Hematopoietic multipotent progenitor cell (in vitro differentiated cells): Measurements from ENCODE around the gene MTHFD1L. TPM values are rescaled to one million over a fixed set of nuclear protein-coding genes. Genes with fewer than 3 reads are reported as not detected.
A peak's percentile ranks its signal among the peaks of the same experiment; 100 is the strongest.

Source experiments
- DNase-seq, 3 donors: peaks; one replicate each; pipeline ENCODE4 v3.0.0-alpha.2; 2011 to 2015; ENCODE audit warnings: low read depth in 2 of 3, low spot score in 2 of 3
- total RNA-seq: library from RNA; depleted of rRNA; stranded (reverse); fragments of >200 nt; gene quantifications from one replicate; pipeline ENCODE4 v1.2.3, GENCODE V29; 2012

The MTHFD1L gene
- total RNA-seq, 1 donor: 9.2 TPM

DNA sequence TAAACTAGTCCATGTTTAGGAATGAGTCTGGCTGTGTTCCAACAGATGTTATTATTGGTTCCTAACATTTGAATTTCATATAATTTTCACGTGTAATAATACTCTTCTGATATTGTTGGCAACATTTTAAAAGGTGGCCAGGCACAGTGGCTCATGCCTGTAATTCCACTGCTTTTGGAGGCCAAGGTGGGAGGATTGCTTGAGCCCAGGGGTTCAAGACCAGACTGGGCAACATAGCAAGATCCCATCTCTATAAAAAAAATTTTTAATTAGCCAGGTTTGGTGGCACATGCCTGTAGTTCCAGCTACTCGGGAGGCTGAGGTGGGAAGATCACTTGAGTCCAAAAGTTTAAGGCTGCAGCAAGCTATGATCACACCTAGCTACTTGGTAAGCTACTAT lies 116.2 kb downstream of the MTHFD1L start:
- DNase-seq: no peak

GRCh38 chr6:150987371-150987828 lies 121.9 kb downstream of the MTHFD1L start:
- no peak for DNase-seq

GRCh38 chr6:150987855-150988464 lies 122.5 kb downstream of the MTHFD1L start:
- no peak for DNase-seq

DNA sequence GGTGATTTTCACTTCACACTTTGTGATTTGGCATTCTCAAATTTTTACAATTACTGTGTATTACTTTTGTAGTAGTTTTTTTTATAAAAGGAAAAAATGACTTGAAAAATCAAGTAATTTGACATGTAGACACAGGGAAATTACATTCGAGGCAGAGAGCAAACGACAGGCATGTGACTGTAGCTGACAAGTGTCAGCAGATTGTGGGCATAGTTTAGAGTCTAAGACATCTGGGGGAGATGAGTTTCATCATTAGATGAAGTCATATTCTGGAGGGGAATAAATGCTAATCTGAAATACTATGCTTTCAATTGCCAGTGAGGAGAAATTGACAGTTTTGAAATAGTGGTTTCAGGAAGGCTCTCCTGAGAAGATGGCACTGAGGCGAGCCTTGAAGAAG lies 126.0 kb downstream of the MTHFD1L start:
- DNase-seq: no peak

GRCh38 chr6:150992262-150992661 lies 126.8 kb downstream of the MTHFD1L start:
- no peak for DNase-seq

- no peak for DNase-seq
Observed at GRCh38 chr6:150992703-150993102, 127.2 kb downstream of the MTHFD1L start.

DNA sequence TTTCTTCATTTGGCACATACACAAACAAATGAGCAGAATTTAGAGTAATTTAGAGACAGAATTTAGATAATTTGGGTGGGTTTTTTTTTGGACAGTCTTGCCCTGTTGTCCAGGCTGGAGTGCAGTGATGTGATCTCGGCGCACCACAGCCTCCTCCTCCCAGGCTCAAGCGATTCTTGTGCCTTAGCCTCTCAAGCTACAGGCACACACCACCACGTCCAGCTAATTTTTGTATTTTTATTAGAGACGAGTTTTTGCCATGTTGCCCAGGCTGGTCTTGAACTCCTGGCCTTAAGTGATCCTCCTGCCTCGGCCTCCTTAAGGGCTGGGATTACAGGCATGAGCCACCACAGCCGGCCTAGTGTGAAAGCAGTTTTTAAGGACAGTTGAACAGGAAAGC lies 127.8 kb downstream of the MTHFD1L start:
- no peak for DNase-seq

DNA sequence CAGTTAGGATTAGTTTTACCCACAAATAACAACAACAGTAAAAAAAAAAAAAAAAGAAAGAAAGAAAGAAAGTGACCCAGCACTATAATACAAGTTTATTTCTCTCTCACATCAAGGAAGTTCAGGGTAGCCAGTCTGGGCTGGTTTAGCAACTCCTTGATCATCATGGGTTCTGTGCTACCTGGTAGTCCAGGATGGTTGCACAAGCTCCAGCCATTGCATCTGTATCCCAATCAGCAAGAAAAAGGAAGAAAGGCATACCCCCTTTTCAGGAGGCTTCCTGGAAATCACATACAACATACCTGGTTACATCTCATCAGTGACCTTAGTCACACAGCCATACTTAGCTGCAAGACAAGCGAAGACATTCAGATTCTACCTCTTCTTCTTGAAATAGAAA lies 128.5 kb downstream of the MTHFD1L start:
- no peak for DNase-seq

GRCh38 chr6:150996968-150997367 lies 131.5 kb downstream of the MTHFD1L start:
- DNase-seq: no peak

DNA sequence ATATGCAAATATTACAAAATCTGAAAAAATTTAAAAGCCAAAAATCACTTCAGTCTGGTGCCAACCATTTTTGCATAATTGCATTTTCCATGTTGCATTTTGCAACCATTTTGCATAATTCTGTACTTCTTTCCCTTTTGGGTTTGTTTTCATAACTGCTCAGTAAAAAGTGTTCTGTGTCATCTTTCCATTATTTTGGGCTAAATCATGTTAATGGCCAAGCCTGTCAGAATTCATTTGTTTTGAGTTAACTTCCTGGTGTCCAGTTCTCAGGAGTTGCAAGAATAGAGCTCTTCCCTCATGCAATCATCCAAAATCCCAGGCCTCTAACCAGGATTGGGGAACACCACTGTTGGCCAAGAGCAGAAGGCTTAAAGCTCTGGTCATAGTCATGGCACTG lies 133.6 kb downstream of the MTHFD1L start:
- no peak for DNase-seq

GRCh38 chr6:150999576-150999975 lies 134.1 kb downstream of the MTHFD1L start:
- DNase-seq: no peak

DNA sequence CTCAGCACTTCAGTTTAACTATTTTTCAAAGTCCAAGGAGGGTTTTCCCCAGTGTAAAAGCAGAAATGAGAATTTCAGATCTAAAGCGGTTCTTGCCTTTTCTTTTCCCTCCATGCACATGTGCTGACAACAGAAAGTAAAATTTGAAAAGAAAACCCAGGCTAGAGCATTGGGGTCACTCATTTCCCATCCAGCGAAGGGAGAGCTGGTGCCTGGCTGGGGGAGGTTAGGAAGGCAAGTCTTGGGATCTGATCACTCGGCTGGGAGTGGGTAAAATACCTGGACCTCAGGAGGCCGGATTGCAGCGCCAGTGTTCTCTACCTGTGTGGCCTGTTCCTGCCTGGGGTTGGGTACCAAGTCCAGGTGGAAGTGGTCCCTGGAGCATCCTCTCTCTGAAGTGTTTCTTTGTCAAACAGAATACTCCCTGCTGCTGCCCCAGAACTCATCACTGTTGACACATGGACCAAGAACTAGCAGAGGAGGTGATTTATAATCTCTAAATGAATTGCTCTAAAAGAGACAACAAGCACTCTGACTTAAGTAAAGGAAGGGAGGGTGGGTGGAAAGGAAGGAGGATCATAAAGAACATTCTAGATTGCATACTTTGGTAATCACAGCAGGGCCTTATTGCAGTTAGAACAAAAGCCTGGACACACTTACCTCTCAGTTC lies 136.0 kb downstream of the MTHFD1L start:
- DNase-seq: no peak

DNA sequence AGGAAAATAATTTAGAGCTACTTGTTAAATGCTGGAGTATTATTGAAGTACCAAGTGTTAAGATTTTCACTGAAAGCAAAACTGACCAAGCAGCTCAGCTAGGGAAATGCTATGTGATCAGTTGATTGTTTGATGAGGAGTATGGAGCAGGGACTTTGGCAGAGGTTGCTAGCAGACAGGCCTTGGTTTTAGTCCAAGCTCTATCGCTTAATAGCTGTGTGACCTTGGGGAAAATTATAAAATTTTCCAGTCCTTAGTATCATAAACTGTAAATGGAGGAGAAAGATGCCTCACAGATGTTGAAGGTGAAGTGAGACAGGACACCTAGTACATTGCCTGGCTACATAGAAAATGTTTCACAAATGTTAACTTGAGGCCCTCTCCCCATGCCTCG lies 136.6 kb downstream of the MTHFD1L start:
- DNase-seq: no peak

DNA sequence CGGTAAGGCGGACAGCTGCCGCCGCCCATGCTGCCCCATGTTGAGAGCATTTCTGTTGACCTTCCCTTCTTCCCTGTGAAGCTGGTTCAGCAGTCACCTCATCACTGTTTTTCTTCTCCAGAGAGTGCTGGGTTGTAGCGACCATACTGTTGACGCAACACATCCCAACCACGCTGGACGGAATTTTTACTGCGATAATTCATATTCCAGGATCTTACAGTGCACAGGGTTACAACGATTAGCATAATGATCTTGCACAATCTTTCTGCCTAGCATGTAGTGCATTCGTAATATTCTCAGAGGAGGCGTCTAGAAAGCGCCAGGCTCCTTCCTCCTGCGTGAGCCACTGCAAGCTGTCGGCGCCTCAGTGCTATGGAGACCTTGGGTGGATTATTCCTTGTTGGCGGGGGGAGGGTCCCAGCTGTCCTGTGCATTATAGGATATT lies 137.0 kb downstream of the MTHFD1L start:
- no peak for DNase-seq

DNA sequence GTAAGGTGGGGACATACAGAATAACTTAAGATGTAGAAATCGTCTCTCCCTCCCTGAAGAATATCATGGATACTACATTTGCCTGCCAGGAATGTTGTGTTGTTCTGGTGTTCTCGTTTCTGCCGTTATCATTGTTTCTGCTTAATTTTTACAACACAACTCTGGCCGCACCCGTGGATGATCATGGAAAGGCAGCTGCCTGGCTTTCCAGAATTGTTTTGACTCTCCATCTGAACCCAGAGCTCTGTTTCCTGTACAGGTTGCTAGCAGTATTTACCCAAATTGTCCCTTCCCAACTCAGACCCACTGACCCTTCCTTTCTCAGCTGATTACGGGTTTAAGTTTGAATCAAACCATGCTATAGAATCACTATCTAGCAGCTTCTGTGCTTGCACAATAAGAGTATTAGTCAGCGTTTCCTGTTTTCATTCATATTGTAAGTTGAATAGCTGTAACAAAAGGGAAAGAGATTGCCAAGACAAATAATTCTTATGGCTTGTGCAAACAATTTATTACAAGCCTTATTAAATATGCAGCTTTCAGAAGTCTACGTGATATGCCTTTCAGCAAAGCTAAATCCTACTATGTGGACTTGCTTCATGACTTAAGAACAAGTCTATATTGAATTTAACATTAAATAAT lies 139.0 kb downstream of the MTHFD1L start:
- peak in 2 of 3 donors; percentile 59 to 69 for DNase-seq

DNA sequence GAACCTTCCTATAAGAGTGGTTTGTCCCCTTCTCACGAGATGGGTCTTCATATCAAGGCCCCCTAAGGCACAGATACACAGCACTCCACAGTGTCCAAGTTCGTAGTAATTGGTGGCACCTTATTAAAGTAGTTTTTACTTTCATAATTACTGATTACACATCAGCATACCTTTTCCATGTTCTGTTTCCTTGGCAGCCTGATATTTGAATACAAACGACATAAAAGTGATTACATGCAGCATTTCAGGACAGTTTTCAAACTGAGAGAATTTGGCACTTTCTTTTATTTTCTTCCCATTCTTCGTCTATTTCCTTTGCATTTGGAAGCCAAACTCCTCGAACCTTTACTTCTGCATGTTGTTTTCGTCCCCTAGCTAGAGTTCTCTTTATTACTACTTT lies 139.7 kb downstream of the MTHFD1L start:
- DNase-seq: no peak

DNA sequence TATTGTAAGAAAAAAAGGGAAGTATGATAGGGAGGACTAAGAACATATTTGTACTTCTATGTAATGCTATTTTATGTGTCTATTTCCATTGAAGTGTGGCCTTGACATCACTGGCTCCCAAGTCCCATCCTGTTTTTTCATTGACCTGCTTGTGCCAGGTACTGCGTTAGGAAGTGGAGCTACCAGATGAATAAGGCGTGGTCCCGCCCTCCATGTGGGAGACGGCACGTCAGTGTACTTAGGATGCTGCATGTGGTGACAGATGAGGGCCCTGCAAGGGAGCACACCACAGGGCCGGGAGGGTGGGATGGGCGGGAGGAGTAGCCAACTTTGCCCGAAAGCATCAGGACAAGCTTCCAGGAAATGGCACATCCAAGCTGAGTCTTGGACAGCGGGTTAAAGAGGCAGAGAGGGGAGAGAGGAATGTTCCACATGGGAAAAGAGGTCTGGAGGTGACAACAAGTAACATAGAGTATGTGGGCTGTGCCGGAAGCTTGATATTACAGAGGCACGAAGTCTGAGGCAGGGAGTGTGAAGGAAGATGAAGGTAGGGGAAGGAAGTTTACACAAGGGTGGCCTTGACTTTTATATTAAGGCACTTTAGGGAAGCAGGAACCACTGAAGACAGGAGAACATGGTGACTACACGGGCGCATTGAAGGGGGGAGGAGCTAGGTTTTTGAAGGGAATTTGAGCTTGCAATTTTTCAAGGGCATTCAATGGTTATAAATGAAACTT lies 140.6 kb downstream of the MTHFD1L start:
- DNase-seq: peak in 1 of 3 donors; percentile 32

- DNase-seq: no peak
Observed at GRCh38 chr6:151007076-151007475, 141.6 kb downstream of the MTHFD1L start.

GRCh38 chr6:151007922-151008321 lies 142.4 kb downstream of the MTHFD1L start:
- DNase-seq: no peak

DNA sequence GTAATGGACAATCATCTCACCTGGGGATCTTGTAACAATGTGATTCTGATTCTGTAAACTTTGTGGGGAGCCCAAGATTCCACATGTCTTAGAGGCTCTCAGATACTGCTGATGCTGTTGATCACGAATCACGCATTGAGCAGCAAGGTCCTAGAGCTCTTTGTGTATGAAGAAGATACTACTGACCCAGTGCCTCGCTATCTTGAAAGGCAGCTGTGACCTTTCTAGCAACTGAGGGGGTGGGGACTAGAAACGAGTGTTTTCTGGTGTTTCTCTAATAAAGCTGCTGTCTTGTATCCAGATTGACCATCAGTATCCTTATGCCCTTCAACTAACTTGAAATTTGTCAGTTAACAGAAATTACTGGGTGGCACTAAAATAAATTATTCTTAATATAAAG lies 142.9 kb downstream of the MTHFD1L start:
- no peak for DNase-seq

DNA sequence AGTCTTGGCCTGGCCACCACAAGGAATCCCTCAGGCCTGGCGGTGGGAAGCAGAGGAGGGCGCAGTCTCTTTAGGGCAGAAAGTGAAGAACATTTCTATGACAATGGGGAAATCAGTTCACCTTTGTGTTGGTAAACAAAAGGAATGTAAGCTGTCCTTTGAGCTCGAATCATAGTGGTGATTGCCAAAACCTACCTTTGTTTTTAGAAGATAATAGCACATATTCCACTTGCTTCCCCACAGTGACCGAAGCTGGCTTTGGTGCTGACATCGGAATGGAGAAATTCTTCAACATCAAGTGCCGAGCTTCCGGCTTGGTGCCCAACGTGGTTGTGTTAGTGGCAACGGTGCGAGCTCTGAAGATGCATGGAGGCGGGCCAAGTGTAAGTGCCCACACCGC lies 144.1 kb downstream of the MTHFD1L start:
- DNase-seq: no peak
